GM19025 (cell line): ENCODE results near the gene RAB40C.
A peak's percentile ranks its signal among the peaks of the same experiment; 100 is the strongest.
"Not testable (repeated sequence)": the region's sequence is repeated elsewhere in the genome, so short reads cannot be mapped to it uniquely, and the experiment has no call there.

ENCODE experiments used
- ATAC-seq: cut with Tn5 transposase; IDR thresholded peaks from one replicate; pipeline ENCODE4 v1.9.1; 2021; ENCODE audit warnings: mild to moderate bottlenecking, low read depth, moderate library complexity; ENCODE audit not compliant: unreplicated experiment

The RAB40C gene

GRCh38 chr16:586645-587590 lies 2.9 kb upstream of the RAB40C start:
- no peak for ATAC-seq

- ATAC-seq = peak; percentile 0
Observed at GRCh38 chr16:588639-588888, 1.3 kb upstream of the RAB40C start.

- ATAC-seq = peak; percentile 70
Observed at GRCh38 chr16:588889-589657, 793 bp upstream of the RAB40C start.

GRCh38 chr16:590188-590814 lies 435 bp downstream of the RAB40C start:
- no peak for ATAC-seq

GRCh38 chr16:590815-591200 lies 942 bp downstream of the RAB40C start:
- ATAC-seq = no peak

- no peak for ATAC-seq
Observed at GRCh38 chr16:591231-591630, 1.4 kb downstream of the RAB40C start.

- no peak for ATAC-seq
Observed at GRCh38 chr16:591892-592517, 2.1 kb downstream of the RAB40C start.

- no peak for ATAC-seq
Observed at GRCh38 chr16:592518-593306, 2.8 kb downstream of the RAB40C start.

GRCh38 chr16:593406-593805 lies 3.5 kb downstream of the RAB40C start:
- no peak for ATAC-seq

GRCh38 chr16:593807-594206 lies 3.9 kb downstream of the RAB40C start:
- ATAC-seq = no peak

- no peak for ATAC-seq
Observed at GRCh38 chr16:595094-595528, 5.2 kb downstream of the RAB40C start.

- ATAC-seq = no peak
Observed at GRCh38 chr16:595942-596735, 6.3 kb downstream of the RAB40C start.

- ATAC-seq = no peak
Observed at GRCh38 chr16:596736-597060, 6.8 kb downstream of the RAB40C start.

- not testable (repeated sequence) for ATAC-seq
Observed at GRCh38 chr16:597655-598054, 7.8 kb downstream of the RAB40C start.

- ATAC-seq = no peak
Observed at GRCh38 chr16:598823-599739, 9.2 kb downstream of the RAB40C start.

GRCh38 chr16:600781-601180 lies 10.9 kb downstream of the RAB40C start:
- ATAC-seq = no peak

GRCh38 chr16:603933-604332 lies 14.1 kb downstream of the RAB40C start:
- no peak for ATAC-seq

- ATAC-seq = no peak
Observed at GRCh38 chr16:606656-607307, 16.9 kb downstream of the RAB40C start.
